Mesenchymal stem cell (in vitro differentiated cells and primary cell): ENCODE data around the gene PKD1L1.

ENCODE experiments used
- DNase-seq: peaks from one replicate; pipeline ENCODE4 v3.0.0-alpha.2; 2013
- H2AFZ ChIP-seq: one replicate; pipeline ENCODE4 v1.6.1; 2013; ENCODE audit warnings: low read depth, mild to moderate bottlenecking, control low read depth, inconsistent platforms, low read length, moderate library complexity
- H2AK5ac ChIP-seq: 2 replicates; pipeline ENCODE4 v1.6.1; 2013; ENCODE audit warnings: low read length, moderate library complexity, mild to moderate bottlenecking, inconsistent platforms; ENCODE audit not compliant: severe bottlenecking
- H2BK120ac ChIP-seq: one replicate; pipeline ENCODE4 v1.6.1; 2013; ENCODE audit warnings: low read depth, mild to moderate bottlenecking, inconsistent platforms, low read length, moderate library complexity
- H2BK12ac ChIP-seq, 2 experiments: one replicate each; pipeline ENCODE4 v1.6.1; 2013; ENCODE audit warnings: inconsistent platforms in 2 of 2, low read length in 2 of 2, mild to moderate bottlenecking in 2 of 2, moderate library complexity in 2 of 2, control low read depth in 1 of 2
- H2BK15ac ChIP-seq: one replicate; pipeline ENCODE4 v1.6.1; 2013; ENCODE audit warnings: mild to moderate bottlenecking, low read depth, inconsistent platforms; ENCODE audit not compliant: poor library complexity, severe bottlenecking
- H2BK5ac ChIP-seq: 2 replicates; pipeline ENCODE4 v1.6.1; 2013; ENCODE audit warnings: low read depth, mild to moderate bottlenecking, low read length, control low read depth, inconsistent platforms; ENCODE audit not compliant: poor library complexity, severe bottlenecking
- H3K14ac ChIP-seq, 2 experiments: one replicate each; pipeline ENCODE4 v1.6.1; 2013; ENCODE audit warnings: inconsistent platforms in 2 of 2, low read length in 2 of 2, control low read depth in 1 of 2, mild to moderate bottlenecking in 1 of 2, moderate library complexity in 1 of 2
- H3K18ac ChIP-seq, 2 experiments: one replicate each; pipeline ENCODE4 v1.6.1; 2013; ENCODE audit warnings: inconsistent platforms in 2 of 2, low read length in 2 of 2, control low read depth in 1 of 2, low read depth in 1 of 2, mild to moderate bottlenecking in 1 of 2
- H3K23ac ChIP-seq, 2 experiments: one replicate each; pipeline ENCODE4 v1.6.1; 2013; ENCODE audit warnings: inconsistent platforms in 2 of 2, low read length in 2 of 2, mild to moderate bottlenecking in 2 of 2, moderate library complexity in 2 of 2, control low read depth in 1 of 2
- H3K27ac ChIP-seq: 2 replicates; pipeline ENCODE4 v1.5.1; 2013; ENCODE audit warnings: mild to moderate bottlenecking, moderate library complexity, low read length, control low read depth, inconsistent platforms; ENCODE audit not compliant: poor library complexity, severe bottlenecking
- H3K27me3 ChIP-seq, 2 experiments: 2 replicates each; pipeline versions ENCODE4 v1.6.1 to v1.7.0; 2013; ENCODE audit warnings: low read length in 2 of 2, mild to moderate bottlenecking in 2 of 2, moderate library complexity in 2 of 2, control low read depth in 1 of 2, inconsistent platforms in 1 of 2; ENCODE audit not compliant: control insufficient read depth in 1 of 2, insufficient read depth in 1 of 2
- H3K36me3 ChIP-seq, 2 experiments: 2 replicates each; pipeline versions ENCODE4 v1.6.1 to v1.7.0; 2013; ENCODE audit warnings: low read length in 2 of 2, control low read depth in 1 of 2, inconsistent platforms in 1 of 2, low read depth in 1 of 2, mild to moderate bottlenecking in 1 of 2; ENCODE audit not compliant: insufficient read depth in 2 of 2, control insufficient read depth in 1 of 2
- H3K4ac ChIP-seq, 2 experiments: one replicate each; pipeline ENCODE4 v1.6.1; 2013; ENCODE audit warnings: inconsistent platforms in 2 of 2, low read length in 2 of 2, mild to moderate bottlenecking in 2 of 2, moderate library complexity in 2 of 2, control low read depth in 1 of 2, low read depth in 1 of 2
- H3K4me1 ChIP-seq: 2 replicates; pipeline ENCODE4 v1.6.1; 2013; ENCODE audit warnings: low read depth, low read length, control low read depth; ENCODE audit not compliant: control insufficient read depth, insufficient read depth
- H3K4me2 ChIP-seq: 2 replicates; pipeline ENCODE4 v1.6.1; 2013; ENCODE audit warnings: low read length, mild to moderate bottlenecking, inconsistent platforms; ENCODE audit not compliant: poor library complexity, severe bottlenecking
- H3K4me3 ChIP-seq, 2 experiments: 2 replicates each; pipeline versions ENCODE4 v1.5.1 to v1.7.0; 2013; ENCODE audit warnings: low read length in 2 of 2, mild to moderate bottlenecking in 2 of 2, control low read depth in 1 of 2, low read depth in 1 of 2; ENCODE audit not compliant: insufficient read depth in 1 of 2
- H3K79me1 ChIP-seq: replicated peaks from 2 replicates; pipeline ENCODE4 v1.6.1; 2013; ENCODE audit warnings: mild to moderate bottlenecking, control low read depth, low read length, inconsistent platforms; ENCODE audit not compliant: poor library complexity, severe bottlenecking
- H3K9ac ChIP-seq: 2 replicates; pipeline ENCODE4 v1.7.0; 2013; ENCODE audit warnings: mild to moderate bottlenecking, low read length, moderate library complexity
- H3K9me3 ChIP-seq: 2 replicates; pipeline ENCODE4 v1.7.0; 2013; ENCODE audit warnings: mild to moderate bottlenecking, low read length; ENCODE audit not compliant: control insufficient read depth
- H4K8ac ChIP-seq: one replicate; pipeline ENCODE4 v1.6.1; 2013; ENCODE audit warnings: inconsistent platforms, mild to moderate bottlenecking, low read length, moderate library complexity
- H4K91ac ChIP-seq: one replicate; pipeline ENCODE4 v1.6.1; 2013; ENCODE audit warnings: mild to moderate bottlenecking, low read length, inconsistent platforms
- WGBS: methylation state at CpG from one replicate; pipeline ENCODE4 v1.1.7; 2013; ENCODE audit warnings: mixed read lengths; 5-methylcytosine and 5-hydroxymethylcytosine counted together

PKD1L1 gene

GRCh38 chr7:47935336-47935735 is 12.9 kb downstream of the PKD1L1 start:
- Histone ChIP-seq H2BK120ac (no peak overlapping the region), H2BK5ac (no peak overlapping the region), H3K27me3 (no peaks in the 10 kb centered on the region), H3K4me2 (no peak overlapping the region), H3K18ac (no peak overlapping the region), H2BK15ac (no peak overlapping the region), H2AFZ (no peak overlapping the region), H3K36me3 (no peaks in the 10 kb centered on the region), H4K8ac (no peak overlapping the region), H3K23ac (no peak overlapping the region), H3K9ac (no peak overlapping the region), H3K4ac (no peak overlapping the region), H3K79me1 (no peaks in the 10 kb centered on the region), H3K4me1 (peaks cover 20% of the 10 kb centered on the region), H3K14ac (no peak overlapping the region), H2BK12ac (no peak overlapping the region), H4K91ac (no peak overlapping the region), H3K27ac (no peak overlapping the region), H2AK5ac (no peak overlapping the region), H3K9me3 (no peaks in the 10 kb centered on the region), H3K4me3 (no peak overlapping the region)
- 98% methylated on average over 10 of the region's 10 CpGs for WGBS
- no peak for DNase-seq

- H3K79me1 ChIP-seq, result no peaks in the 10 kb centered on the region
- no peak overlapping the region for H4K91ac ChIP-seq
- H2AFZ ChIP-seq, result no peak overlapping the region
- no peak overlapping the region for H2AK5ac ChIP-seq
- H3K23ac ChIP-seq, result no peak overlapping the region
- H3K27ac ChIP-seq, result no peak overlapping the region
- H2BK120ac ChIP-seq, result no peak overlapping the region
- H3K4ac ChIP-seq, result no peak overlapping the region
- H2BK12ac ChIP-seq, result no peak overlapping the region
- H2BK15ac ChIP-seq, result no peak overlapping the region
- no peak overlapping the region for H3K14ac ChIP-seq
- H2BK5ac ChIP-seq, result no peak overlapping the region
- H3K4me1 ChIP-seq, result peaks cover 18% of the 10 kb centered on the region
- H3K18ac ChIP-seq, result no peak overlapping the region
- H3K4me2 ChIP-seq, result no peak overlapping the region
- no peaks in the 10 kb centered on the region for H3K9me3 ChIP-seq
- H4K8ac ChIP-seq, result no peak overlapping the region
- 76% methylated on average over 6 of the region's 6 CpGs for WGBS
- no peaks in the 10 kb centered on the region for H3K36me3 ChIP-seq
- no peaks in the 10 kb centered on the region for H3K27me3 ChIP-seq
- H3K9ac ChIP-seq, result no peak overlapping the region
- no peak overlapping the region for H3K4me3 ChIP-seq
- DNase-seq, result no peak
Observed at GRCh38 chr7:47934831-47935230, 13.4 kb downstream of the PKD1L1 start.

GRCh38 chr7:47933215-47933614 is 15.1 kb downstream of the PKD1L1 start:
- H2BK120ac ChIP-seq, result no peak overlapping the region
- H2BK15ac ChIP-seq, result no peak overlapping the region
- no peak overlapping the region for H2BK12ac ChIP-seq
- no peak overlapping the region for H3K4me2 ChIP-seq
- H3K4me3 ChIP-seq, result no peak overlapping the region
- H4K91ac ChIP-seq, result no peak overlapping the region
- H3K18ac ChIP-seq, result no peak overlapping the region
- H3K9me3 ChIP-seq, result no peaks in the 10 kb centered on the region
- no peak overlapping the region for H2AK5ac ChIP-seq
- H3K27ac ChIP-seq, result no peak overlapping the region
- no peak overlapping the region for H4K8ac ChIP-seq
- H3K4ac ChIP-seq, result no peak overlapping the region
- no peak overlapping the region for H3K14ac ChIP-seq
- no peaks in the 10 kb centered on the region for H3K36me3 ChIP-seq
- 86% methylated on average over 8 of the region's 8 CpGs for WGBS
- no peak overlapping the region for H3K9ac ChIP-seq
- H2BK5ac ChIP-seq, result no peak overlapping the region
- H3K4me1 ChIP-seq, result peaks cover 16% of the 10 kb centered on the region
- no peaks in the 10 kb centered on the region for H3K79me1 ChIP-seq
- DNase-seq, result no peak
- no peak overlapping the region for H3K23ac ChIP-seq
- H3K27me3 ChIP-seq, result no peaks in the 10 kb centered on the region
- H2AFZ ChIP-seq, result no peak overlapping the region

DNA sequence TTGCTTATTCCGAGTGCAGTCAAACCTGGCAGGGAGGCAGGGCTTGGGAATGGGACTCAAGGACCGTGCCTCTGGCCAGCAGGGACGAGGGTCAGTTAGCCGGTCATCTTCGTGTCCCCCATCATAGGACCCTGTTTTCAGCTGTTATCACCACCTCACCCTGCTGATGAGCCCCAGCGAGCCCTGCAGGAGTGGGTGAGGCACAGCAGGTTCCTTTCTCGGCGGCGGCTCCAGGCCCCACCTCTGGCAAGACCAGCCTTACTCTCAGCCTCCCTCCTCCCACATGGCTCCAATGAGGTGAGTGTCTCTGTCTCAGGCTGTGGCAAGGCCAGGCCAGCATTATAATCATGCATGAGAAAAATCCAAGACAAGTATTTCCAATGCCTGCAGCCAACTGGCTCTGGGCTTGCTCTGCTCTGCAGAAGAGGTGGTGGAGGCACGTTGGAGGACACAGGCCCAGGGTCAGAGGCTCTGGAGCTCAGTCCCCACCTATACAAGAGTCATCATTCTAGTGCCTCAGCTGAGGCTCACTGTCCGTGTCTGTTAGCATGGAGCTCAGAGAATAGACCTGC is 15.7 kb downstream of the PKD1L1 start:
- H3K9ac ChIP-seq, result no peak overlapping the region
- H2BK15ac ChIP-seq, result no peak overlapping the region
- no peak overlapping the region for H4K91ac ChIP-seq
- H3K27ac ChIP-seq, result no peak overlapping the region
- H3K18ac ChIP-seq, result no peak overlapping the region
- no peaks in the 10 kb centered on the region for H3K36me3 ChIP-seq
- no peak overlapping the region for H3K23ac ChIP-seq
- H3K9me3 ChIP-seq, result no peaks in the 10 kb centered on the region
- peak overlapping the region; percentile 2 to 10 for H3K4me3 ChIP-seq
- no peak overlapping the region for H3K4me2 ChIP-seq
- H2BK120ac ChIP-seq, result no peak overlapping the region
- DNase-seq, result no peak
- peaks cover 13% of the 10 kb centered on the region for H3K4me1 ChIP-seq
- H3K27me3 ChIP-seq, result no peaks in the 10 kb centered on the region
- H3K14ac ChIP-seq, result peak overlapping the region in 1 of 2 experiments; percentile 62
- H2AK5ac ChIP-seq, result no peak overlapping the region
- no peak overlapping the region for H3K4ac ChIP-seq
- no peak overlapping the region for H2BK12ac ChIP-seq
- H3K79me1 ChIP-seq, result no peaks in the 10 kb centered on the region
- 95% methylated on average over 11 of the region's 11 CpGs for WGBS
- H4K8ac ChIP-seq, result no peak overlapping the region
- H2AFZ ChIP-seq, result no peak overlapping the region
- H2BK5ac ChIP-seq, result no peak overlapping the region
